Measurements from ENCODE around the gene SUSD6.
"Not testable (repeated sequence)": the region's sequence is repeated elsewhere in the genome, so short reads cannot be mapped to it uniquely, and the experiment has no call there.

SUSD6 gene

GRCh38 chr14:69587389-69587788 lies 24.0 kb upstream of the SUSD6 start:
- no peak for DNase-seq (ENCODE audit: low read depth)

GRCh38 chr14:69591317-69591716 lies 20.1 kb upstream of the SUSD6 start:
- TF ChIP-seq CTCF (IDR thresholded peaks at IDR 0.05; ENCODE audit: insufficient read depth, low read depth, low read length, missing control alignments): no peak
- no peak overlapping the region for H3K4me3 ChIP-seq (ENCODE audit: low read length)
- DNase-seq (ENCODE audit: low read depth): no peak

More at GRCh38 chr14:69587389-69587788, 24.0 kb upstream of the SUSD6 start:
- no peak overlapping the region for H3K4me3 ChIP-seq (ENCODE audit: low read length)
- TF ChIP-seq CTCF (IDR thresholded peaks at IDR 0.05; ENCODE audit: insufficient read depth, low read depth, low read length, missing control alignments): no peak

- DNase-seq (ENCODE audit: low read depth): peak; percentile 42
- TF ChIP-seq CTCF (IDR thresholded peaks at IDR 0.05; ENCODE audit: insufficient read depth, low read depth, low read length, missing control alignments): no peak
- H3K4me3 ChIP-seq (ENCODE audit: low read length): no peak overlapping the region
These were observed 18.2 kb upstream of the SUSD6 start for GRCh38 chr14:69593018-69593677.

- no peak for TF ChIP-seq CTCF (IDR thresholded peaks at IDR 0.05; ENCODE audit: insufficient read depth, low read depth, low read length, missing control alignments)
- no peak for DNase-seq (ENCODE audit: low read depth)
These were observed 16.6 kb upstream of the SUSD6 start for GRCh38 chr14:69594846-69595245.

GRCh38 chr14:69595336-69595735 lies 16.1 kb upstream of the SUSD6 start:
- TF ChIP-seq CTCF (IDR thresholded peaks at IDR 0.05; ENCODE audit: insufficient read depth, low read depth, low read length, missing control alignments): no peak
- no peak overlapping the region for H3K4me3 ChIP-seq (ENCODE audit: low read length)
- no peak for DNase-seq (ENCODE audit: low read depth)

More at GRCh38 chr14:69594846-69595245, 16.6 kb upstream of the SUSD6 start:
- no peak overlapping the region for H3K4me3 ChIP-seq (ENCODE audit: low read length)

GRCh38 chr14:69599431-69599830 lies 12.0 kb upstream of the SUSD6 start:
- not testable (repeated sequence) for DNase-seq (ENCODE audit: low read depth); H3K4me3 ChIP-seq (ENCODE audit: low read length)

GRCh38 chr14:69600304-69600891 lies 11.0 kb upstream of the SUSD6 start:
- TF ChIP-seq CTCF (IDR thresholded peaks at IDR 0.05; ENCODE audit: insufficient read depth, low read depth, low read length, missing control alignments): no peak
- DNase-seq (ENCODE audit: low read depth): no peak
- no peak overlapping the region for H3K4me3 ChIP-seq (ENCODE audit: low read length)
